K562 (cell line): ENCODE results near the gene KIAA0513. TPM values are rescaled to one million over a fixed set of nuclear protein-coding genes. Genes with fewer than 3 reads are reported as not detected.
A peak's percentile ranks its signal among the peaks of the same experiment; 100 is the strongest.

ENCODE experiments used
- ARID3A ChIP-seq: IDR thresholded peaks from 2 replicates; pipeline ENCODE4 v1.6.1; 2012; ENCODE audit warnings: low read depth, low read length, improper control_type of control experiment, borderline replicate concordance
- ATF7 ChIP-seq: fragments of 450-650 bp; IDR thresholded peaks from 2 replicates; pipeline ENCODE4 v1.7.1; 2014; ENCODE audit warnings: mild to moderate bottlenecking, moderate library complexity
- CBX2 ChIP-seq: fragments of 200-600 bp; sonication (generic); IDR thresholded peaks from one replicate; pipeline ENCODE4 v1.6.1; 2012; ENCODE audit warnings: mild to moderate bottlenecking, low read length, inconsistent platforms; ENCODE audit not compliant: insufficient read depth, poor library complexity, severe bottlenecking
- CREB3 ChIP-seq: fragments of 450-650 bp; conservative IDR thresholded peaks from 2 replicates; pipeline ENCODE4 v1.6.1; 2016; ENCODE audit warnings: missing genetic modification characterization, low read depth, mild to moderate bottlenecking, missing compliant biosample characterization, moderate library complexity
- CTCF ChIP-seq, 3 experiments: IDR thresholded peaks in 2 of 3; conservative IDR thresholded peaks in 1 of 3; 2 replicates each; pipeline ENCODE4 v1.5.1; 2011 to 2012; ENCODE audit warnings: low read length in 3 of 3, mild to moderate bottlenecking in 3 of 3, control low read depth in 2 of 3, improper control_type of control experiment in 1 of 3, inconsistent platforms in 1 of 3, low read depth in 1 of 3, mixed read lengths in 1 of 3, moderate library complexity in 1 of 3; ENCODE audit not compliant: insufficient read depth in 2 of 3
- E2F3 ChIP-seq: fragments of 250-450 bp; sonication (Bioruptor Pico); IDR thresholded peaks from 2 replicates; pipeline ENCODE4 v1.4.0; 2020; ENCODE audit warnings: mild to moderate bottlenecking
- HDAC1 ChIP-seq, 2 experiments: fragments of 450-650 bp; IDR thresholded peaks; 2 replicates each; pipeline ENCODE4 v1.6.1; 2016 to 2017; ENCODE audit warnings: inconsistent platforms in 1 of 2, mild to moderate bottlenecking in 1 of 2, moderate library complexity in 1 of 2
- L3MBTL2 ChIP-seq: fragments of 450-650 bp; IDR thresholded peaks from 2 replicates; pipeline ENCODE4 v1.6.1; 2016; ENCODE audit warnings: mild to moderate bottlenecking, moderate library complexity
- MYC ChIP-seq, 2 experiments: fragments of 250-450 bp in 1 of 2; sonication (Bioruptor Pico) in 1 of 2; IDR thresholded peaks; 2 replicates each; pipeline versions ENCODE4 v1.5.1 to v1.6.1; 2012 to 2021; ENCODE audit warnings: low read depth in 2 of 2, borderline replicate concordance in 1 of 2, improper control_type of control experiment in 1 of 2, low read length in 1 of 2, mild to moderate bottlenecking in 1 of 2, moderate library complexity in 1 of 2
- NCOA1 ChIP-seq: fragments of 450-650 bp; IDR thresholded peaks from 2 replicates; pipeline ENCODE4 v1.6.1; 2016; ENCODE audit warnings: low read depth
- NFIC ChIP-seq: fragments of 450-650 bp; IDR thresholded peaks from 2 replicates; pipeline ENCODE4 v1.6.1; 2017; ENCODE audit warnings: mild to moderate bottlenecking, inconsistent platforms
- PPARD ChIP-seq: fragments of 250-450 bp; sonication (Bioruptor Pico); IDR thresholded peaks from 2 replicates; pipeline ENCODE4 v1.8.0; 2022; ENCODE audit warnings: inconsistent platforms, mild to moderate bottlenecking, moderate library complexity
- RBM22 ChIP-seq: fragments of 200-400 bp; formaldehyde crosslinking; IDR thresholded peaks from 2 replicates; pipeline ENCODE4 v1.6.1; 2018; ENCODE audit warnings: low read length, low read depth; ENCODE audit not compliant: poor library complexity, severe bottlenecking
- RBM25 ChIP-seq: fragments of 200-400 bp; formaldehyde crosslinking; IDR thresholded peaks from 2 replicates; pipeline ENCODE4 v1.6.1; 2018; ENCODE audit warnings: low read length, low read depth, moderate library complexity; ENCODE audit not compliant: severe bottlenecking
- SMAD1 ChIP-seq: fragments of 150-350 bp; IDR thresholded peaks from 2 replicates; pipeline ENCODE4 v1.6.1; 2014; ENCODE audit warnings: low read length, low read depth; ENCODE audit not compliant: partially characterized antibody
- SP1 ChIP-seq: sonication (generic); formaldehyde crosslinking; IDR thresholded peaks from 2 replicates; pipeline ENCODE4 v1.8.1; 2022; ENCODE audit warnings: mild to moderate bottlenecking, missing genetic modification reagents
- VEZF1 ChIP-seq: fragments of 200-800 bp; sonication (Bioruptor generic); IDR thresholded peaks from 2 replicates; pipeline ENCODE4 v1.6.1; 2017; ENCODE audit warnings: missing genetic modification characterization, missing compliant biosample characterization
- ZNF398 ChIP-seq: fragments of 250-450 bp; sonication (Bioruptor Pico); IDR thresholded peaks from 2 replicates; pipeline ENCODE4 v1.8.0; 2021; ENCODE audit warnings: moderate library complexity, mild to moderate bottlenecking, inconsistent platforms
- ZNF586 ChIP-seq: fragments of 450-650 bp; formaldehyde crosslinking; conservative IDR thresholded peaks from 2 replicates; pipeline ENCODE4 v1.4.0; 2020; ENCODE audit warnings: mild to moderate bottlenecking, moderate library complexity
- ZNF644 ChIP-seq: fragments of 200-800 bp; sonication (Bioruptor generic); IDR thresholded peaks from 2 replicates; pipeline ENCODE4 v1.6.1; 2016; ENCODE audit warnings: low read depth, missing genetic modification characterization, missing compliant biosample characterization
- polyA plus RNA-seq, 8 experiments: library from polyadenylated mRNA; depleted of rRNA in 4 of 8; stranded (reverse) in 5 of 8; unstranded in 3 of 8; fragments of >200 nt; fragmentation: Nextera tagmentation in 2 of 8; fragmentation: Illumina TruSeq in 1 of 8; extraction: Ambion mirVana in 2 of 8; extraction: Trizol in 1 of 8; gene quantifications; 2 replicates each; pipeline versions ENCODE4 v1.2.1 to v1.2.3, GENCODE V29; 2011 to 2014; ENCODE audit warnings: inconsistent platforms in 1 of 8, missing spikeins in 1 of 8
- total RNA-seq, 7 experiments: library from RNA; depleted of rRNA in 6 of 7; stranded (reverse); fragments of >200 nt in 6 of 7; fragmentation: Illumina TruSeq in 2 of 7; extraction: Trizol in 2 of 7; gene quantifications; 2 replicates each; pipeline versions ENCODE4 v1.2.1 to v1.2.3, GENCODE V29; 2011 to 2021; ENCODE audit warnings: low replicate concordance in 1 of 7

Gene KIAA0513
- total and polyA plus RNA-seq, 9 of the 15 experiments (the other 6 are each of a cell fraction or from before 2014, with no cell fraction given), result 0.18 to 13.7 (median 10.2) TPM

DNA sequence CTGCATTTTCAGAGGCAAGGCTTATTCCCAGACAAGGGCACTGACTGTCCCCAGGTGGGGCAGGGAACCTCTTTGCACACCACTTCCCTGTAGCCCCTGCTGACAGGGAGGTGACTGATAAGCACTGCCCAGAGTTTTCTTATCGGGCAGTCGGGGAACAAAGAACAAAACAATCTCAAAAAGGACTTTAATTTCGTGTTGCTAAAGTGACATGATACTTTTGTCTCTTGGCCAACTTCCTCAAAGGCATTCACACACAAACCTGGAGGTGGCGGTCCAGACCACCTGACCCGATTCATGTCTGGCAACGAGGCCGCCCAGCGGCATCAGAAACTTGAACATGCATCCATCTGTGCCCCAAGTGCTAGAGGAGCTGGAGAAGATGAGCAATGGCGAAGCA lies 45.2 kb upstream of the KIAA0513 start (continued):
- 0 out of 2 replicates have a peak, but pooled peaks have one; percentile 18 for TF ChIP-seq L3MBTL2
- TF ChIP-seq ATF7, result 0 out of 2 replicates have a peak, but pooled peaks have one; percentile 47
- TF ChIP-seq ZNF644, result no peak
- no peak for TF ChIP-seq PPARD (CRISPR knock-in tag)
- no peak for TF ChIP-seq ZNF398
- TF ChIP-seq ZNF586 (CRISPR knock-in tag), result no peak
- peak; percentile 13; the same call in 1 of the 2 replicates for TF ChIP-seq MYC (IDR thresholded peaks at IDR 0.05; ENCODE audit: low read depth, low read length)
- TF ChIP-seq MYC (CRISPR knock-in tag; IDR thresholded peaks at IDR 0.05; ENCODE audit: borderline replicate concordance, low read depth), result no peak
- TF ChIP-seq ARID3A, result no peak
- TF ChIP-seq RBM22, result no peak
- no peak for TF ChIP-seq RBM25
- TF ChIP-seq HDAC1 (IDR thresholded peaks at IDR 0.05), result 0 out of 4 replicates have a peak, but pooled peaks of 1 of the 2 experiments have one; percentile 18
- TF ChIP-seq NFIC, result peak; percentile 60
- TF ChIP-seq CTCF (IDR thresholded peaks at IDR 0.05 in 2 of 3, conservative IDR thresholded peaks at IDR 0.05 in 1 of 3; ENCODE audit: insufficient read depth in 2 of 3, low read depth in 1 of 3, low read length in 3 of 3), result peak; percentile 63 to 82 (median 81)
- TF ChIP-seq NCOA1, result 0 out of 2 replicates have a peak, but pooled peaks have one; percentile 18
- no peak for TF ChIP-seq SMAD1
- TF ChIP-seq CBX2, result no peak
- no peak for TF ChIP-seq CREB3 (tag)
- 0 out of 2 replicates have a peak, but pooled peaks have one; percentile 17 for TF ChIP-seq SP1 (CRISPR knock-in tag)
- TF ChIP-seq E2F3, result no peak
- TF ChIP-seq VEZF1 (CRISPR knock-in tag), result peak; percentile 16; the same call in 1 of the 2 replicates
